Vagina (tissue), 2 donors: ENCODE data around the gene WNT9B. TPM values are rescaled to one million over a fixed set of nuclear protein-coding genes. Genes with fewer than 3 reads are reported as not detected.
A peak's percentile ranks its signal among the peaks of the same experiment; 100 is the strongest.

Experiments
- DNase-seq, 2 donors: peaks; one replicate each; pipeline ENCODE4 v3.0.0-alpha.2; 2017; ENCODE audit errors: extremely low spot score in 2 of 2
- H3K27ac ChIP-seq: fragments of 200-600 bp; sonication (generic); one replicate; pipeline ENCODE4 v1.5.1; 2019
- H3K27me3 ChIP-seq: fragments of 200-600 bp; sonication (generic); one replicate; pipeline ENCODE4 v1.5.1; 2019
- H3K36me3 ChIP-seq, 2 donors: fragments of 200-600 bp; sonication (generic); one replicate each; pipeline ENCODE4 v1.5.1; 2017 to 2019
- H3K4me1 ChIP-seq: fragments of 200-600 bp; sonication (generic); one replicate; pipeline ENCODE4 v1.5.1; 2019
- H3K4me3 ChIP-seq, 2 donors: fragments of 200-600 bp; sonication (generic); 1 replicate in 1 of 2; 2 replicates in 1 of 2; pipeline ENCODE4 v1.5.1; 2016 to 2019
- H3K9me3 ChIP-seq: fragments of 200-600 bp; sonication (generic); one replicate; pipeline ENCODE4 v1.5.1; 2019
- POLR2A ChIP-seq, 2 donors: fragments of 450-650 bp; IDR thresholded peaks; one replicate each; pipeline ENCODE4 v1.6.1; 2017; ENCODE audit warnings: antibody characterized with exemption in 2 of 2, mild to moderate bottlenecking in 2 of 2, moderate library complexity in 2 of 2
- POLR2AphosphoS5 ChIP-seq, 2 donors: sonication (generic); formaldehyde crosslinking; IDR thresholded peaks; one replicate each; pipeline ENCODE4 v1.9.0; 2017; ENCODE audit warnings: antibody characterized with exemption in 2 of 2, mild to moderate bottlenecking in 2 of 2, low read depth in 1 of 2; ENCODE audit not compliant: insufficient read depth in 1 of 2
- intact Hi-C: fragments of 100-400 bp; cut with DNase I; formaldehyde crosslinking; loops from one replicate; pipeline ENCODE4 v1.15.1; 2023
- total RNA-seq: library from RNA; depleted of rRNA; stranded (reverse); fragments of >200 nt; gene quantifications from one replicate; pipeline ENCODE4 v1.2.3, GENCODE V29; 2016
- TF ChIP-seq, protein P1 (sequence below), 3 experiments: fragments of 450-650 bp in 2 of 3; fragments of 200-600 bp in 1 of 3; sonication (generic) in 1 of 3; IDR thresholded peaks; one replicate each; pipeline ENCODE4 v1.5.1; 2017 to 2019; ENCODE audit warnings: antibody characterized with exemption in 3 of 3, mild to moderate bottlenecking in 2 of 3, moderate library complexity in 2 of 3

Gene WNT9B
- total RNA-seq, 1 donor from 2014 or later: not detected

GRCh38 chr17:46815474-46816353, 35.7 kb upstream of the WNT9B start:
- DNase-seq: no peak
- H3K4me3 ChIP-seq: no peak overlapping the region
- no peaks in the 10 kb centered on the region for H3K36me3 ChIP-seq
- H3K27me3 ChIP-seq: peaks cover 14% of the 10 kb centered on the region
- TF ChIP-seq, protein P1, sequence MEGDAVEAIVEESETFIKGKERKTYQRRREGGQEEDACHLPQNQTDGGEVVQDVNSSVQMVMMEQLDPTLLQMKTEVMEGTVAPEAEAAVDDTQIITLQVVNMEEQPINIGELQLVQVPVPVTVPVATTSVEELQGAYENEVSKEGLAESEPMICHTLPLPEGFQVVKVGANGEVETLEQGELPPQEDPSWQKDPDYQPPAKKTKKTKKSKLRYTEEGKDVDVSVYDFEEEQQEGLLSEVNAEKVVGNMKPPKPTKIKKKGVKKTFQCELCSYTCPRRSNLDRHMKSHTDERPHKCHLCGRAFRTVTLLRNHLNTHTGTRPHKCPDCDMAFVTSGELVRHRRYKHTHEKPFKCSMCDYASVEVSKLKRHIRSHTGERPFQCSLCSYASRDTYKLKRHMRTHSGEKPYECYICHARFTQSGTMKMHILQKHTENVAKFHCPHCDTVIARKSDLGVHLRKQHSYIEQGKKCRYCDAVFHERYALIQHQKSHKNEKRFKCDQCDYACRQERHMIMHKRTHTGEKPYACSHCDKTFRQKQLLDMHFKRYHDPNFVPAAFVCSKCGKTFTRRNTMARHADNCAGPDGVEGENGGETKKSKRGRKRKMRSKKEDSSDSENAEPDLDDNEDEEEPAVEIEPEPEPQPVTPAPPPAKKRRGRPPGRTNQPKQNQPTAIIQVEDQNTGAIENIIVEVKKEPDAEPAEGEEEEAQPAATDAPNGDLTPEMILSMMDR (IDR thresholded peaks at IDR 0.05): no peak
- TF ChIP-seq POLR2AphosphoS5 (IDR thresholded peaks at IDR 0.05; ENCODE audit: insufficient read depth in 1 of 2, low read depth in 1 of 2) (no peak), POLR2A (IDR thresholded peaks at IDR 0.05) (no peak)
- peaks cover 32% of the 10 kb centered on the region for H3K4me1 ChIP-seq
- intact Hi-C loops: no loop called here
- H3K9me3 ChIP-seq: no peaks in the 10 kb centered on the region
- H3K27ac ChIP-seq: no peak overlapping the region

DNA sequence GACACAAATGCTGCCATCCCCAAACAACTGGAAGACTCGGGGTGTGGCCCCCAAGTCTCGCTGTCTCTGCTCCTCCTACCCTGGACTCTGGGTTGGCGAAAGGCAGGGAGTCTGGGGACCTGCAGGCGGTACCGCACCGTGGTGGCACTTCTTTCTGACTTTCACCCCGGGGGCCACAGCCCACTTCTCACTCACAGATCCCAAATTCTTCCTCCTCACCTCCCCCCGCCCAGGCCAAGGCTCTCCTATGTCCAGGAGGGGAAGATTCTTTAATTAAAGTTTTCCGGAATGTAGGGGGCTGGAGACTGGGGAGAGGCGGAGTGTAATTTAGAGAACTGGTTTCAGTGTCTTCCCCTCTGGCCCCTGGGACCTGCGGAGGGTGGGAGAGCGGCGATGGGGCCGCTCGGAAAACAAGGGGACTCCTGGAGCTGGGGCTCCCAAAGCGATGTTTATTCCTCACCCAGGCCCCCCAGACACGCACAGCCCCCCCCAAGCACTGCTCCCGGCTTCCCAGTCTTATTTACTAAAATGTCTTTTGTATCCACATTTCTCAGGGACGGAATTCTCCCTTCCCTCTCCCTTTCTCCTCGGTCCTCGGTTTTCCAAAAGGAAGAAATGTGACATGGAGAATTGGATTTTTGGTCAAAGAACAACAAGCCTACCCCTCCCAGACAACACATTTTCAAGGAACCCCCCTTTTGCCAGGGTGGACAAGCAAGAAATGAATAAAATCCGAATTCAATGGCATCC, 34.1 kb upstream of the WNT9B start:
- Histone ChIP-seq H3K36me3 (no peaks in the 10 kb centered on the region), H3K27ac (no peak overlapping the region), H3K9me3 (no peaks in the 10 kb centered on the region), H3K4me1 (peaks cover 26% of the 10 kb centered on the region), H3K4me3 (no peak overlapping the region), H3K27me3 (peaks cover 14% of the 10 kb centered on the region)
- no peak for TF ChIP-seq POLR2A (IDR thresholded peaks at IDR 0.05)
- TF ChIP-seq POLR2AphosphoS5 (IDR thresholded peaks at IDR 0.05; ENCODE audit: insufficient read depth in 1 of 2, low read depth in 1 of 2): no peak
- TF ChIP-seq, protein P1 (IDR thresholded peaks at IDR 0.05): no peak
- intact Hi-C loops: no loop called here
- DNase-seq: no peak

DNA sequence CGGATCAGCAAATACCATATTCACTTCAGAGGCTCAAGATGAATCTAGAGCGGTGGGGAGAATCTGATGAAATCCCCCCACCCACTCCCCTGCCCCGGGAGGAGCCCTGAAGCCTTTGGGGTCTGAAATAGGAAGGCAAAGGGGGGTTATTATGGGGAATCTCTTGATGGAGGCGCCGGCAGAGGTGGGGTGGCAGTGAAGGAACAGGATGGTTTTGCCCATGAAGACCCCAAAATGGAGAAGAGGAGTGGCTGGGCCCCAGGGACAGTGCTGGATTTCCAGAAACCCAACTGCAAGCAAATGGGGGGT, 33.5 kb upstream of the WNT9B start:
- Histone ChIP-seq H3K27ac (no peak overlapping the region), H3K36me3 (no peaks in the 10 kb centered on the region), H3K4me1 (peaks cover 21% of the 10 kb centered on the region), H3K4me3 (no peak overlapping the region), H3K27me3 (peaks cover 14% of the 10 kb centered on the region), H3K9me3 (no peaks in the 10 kb centered on the region)
- DNase-seq: no peak
- intact Hi-C loops: no loop called here
- TF ChIP-seq POLR2AphosphoS5 (IDR thresholded peaks at IDR 0.05; ENCODE audit: insufficient read depth in 1 of 2, low read depth in 1 of 2) (no peak), POLR2A (IDR thresholded peaks at IDR 0.05) (no peak)
- TF ChIP-seq, protein P1 (IDR thresholded peaks at IDR 0.05): no peak

GRCh38 chr17:46818316-46818928, 33.0 kb upstream of the WNT9B start, which contains the start of gene WNT3:
Gene WNT3, minus strand, starts transcription at chr17:46818692. Its CDS starts 95 bp downstream, at chr17:46818597.
- H3K4me3 ChIP-seq: peak within 1 kb of the TSS; percentile 26 to 35
- TF ChIP-seq, protein P1 (IDR thresholded peaks at IDR 0.05): no peak
- no peak for TF ChIP-seq POLR2AphosphoS5 (IDR thresholded peaks at IDR 0.05; ENCODE audit: insufficient read depth in 1 of 2, low read depth in 1 of 2)
- no peak for TF ChIP-seq POLR2A (IDR thresholded peaks at IDR 0.05)
- intact Hi-C loops: no loop called here
- no peaks in the 10 kb centered on the region for H3K36me3 ChIP-seq
- no peak for DNase-seq
- peaks cover 21% of the 10 kb centered on the region for H3K4me1 ChIP-seq
- peaks cover 14% of the 10 kb centered on the region for H3K27me3 ChIP-seq
- H3K9me3 ChIP-seq: no peaks in the 10 kb centered on the region
- no peak within 1 kb of the TSS for H3K27ac ChIP-seq
